Large intestine (tissue), 3 donors: ENCODE results near the gene PRDM15. TPM values are rescaled to one million over a fixed set of nuclear protein-coding genes. Genes with fewer than 3 reads are reported as not detected.

Experiments used
- DNase-seq, 2 donors: peaks; one replicate each; pipeline versions ENCODE4 v3.0.0 to v3.0.0-alpha.2; 2013
- H3K27ac ChIP-seq: one replicate; pipeline ENCODE4 v1.5.1; 2013; ENCODE audit warnings: low read length
- H3K27me3 ChIP-seq: 2 replicates; pipeline ENCODE4 v1.6.1; 2013; ENCODE audit warnings: low read length; ENCODE audit not compliant: control insufficient read depth, insufficient read depth
- H3K36me3 ChIP-seq: 2 replicates; pipeline ENCODE4 v1.6.1; 2013; ENCODE audit warnings: low read length; ENCODE audit not compliant: control insufficient read depth, insufficient read depth
- H3K4me1 ChIP-seq: one replicate; pipeline ENCODE4 v1.6.1; 2013; ENCODE audit warnings: low read length; ENCODE audit not compliant: control insufficient read depth, insufficient read depth
- H3K4me3 ChIP-seq: one replicate; pipeline ENCODE4 v1.5.1; 2013; ENCODE audit warnings: low read length
- H3K9me3 ChIP-seq: one replicate; pipeline ENCODE4 v1.6.1; 2013; ENCODE audit warnings: mild to moderate bottlenecking, low read depth, low read length, moderate library complexity; ENCODE audit not compliant: control insufficient read depth
- WGBS: methylation state at CpG from one replicate; pipeline ENCODE4 v1.1.5; 2013; ENCODE audit warnings: low lambda C conversion rate; ENCODE audit not compliant: insufficient coverage; 5-methylcytosine and 5-hydroxymethylcytosine counted together
- polyA plus RNA-seq: library from polyadenylated mRNA; unstranded; fragments of 120-200 nt; gene quantifications from one replicate; pipeline ENCODE4 v1.2.1, GENCODE V29; 2013

PRDM15 gene
- polyA plus RNA-seq, 1 donor, result 6.0 TPM

- no peak overlapping the region for H3K27ac ChIP-seq
- DNase-seq, result no peak
- H3K27me3 ChIP-seq, result no peaks in the 10 kb centered on the region
- H3K9me3 ChIP-seq, result peaks cover 18% of the 10 kb centered on the region
- 100% methylated on average over 1 of the region's 1 CpG for WGBS
- H3K36me3 ChIP-seq, result peaks cover 17% of the 10 kb centered on the region
- no peaks in the 10 kb centered on the region for H3K4me1 ChIP-seq
- H3K4me3 ChIP-seq, result no peak overlapping the region
Measured at GRCh38 chr21:41840880-41841279, 38.3 kb downstream of the PRDM15 start.

DNA sequence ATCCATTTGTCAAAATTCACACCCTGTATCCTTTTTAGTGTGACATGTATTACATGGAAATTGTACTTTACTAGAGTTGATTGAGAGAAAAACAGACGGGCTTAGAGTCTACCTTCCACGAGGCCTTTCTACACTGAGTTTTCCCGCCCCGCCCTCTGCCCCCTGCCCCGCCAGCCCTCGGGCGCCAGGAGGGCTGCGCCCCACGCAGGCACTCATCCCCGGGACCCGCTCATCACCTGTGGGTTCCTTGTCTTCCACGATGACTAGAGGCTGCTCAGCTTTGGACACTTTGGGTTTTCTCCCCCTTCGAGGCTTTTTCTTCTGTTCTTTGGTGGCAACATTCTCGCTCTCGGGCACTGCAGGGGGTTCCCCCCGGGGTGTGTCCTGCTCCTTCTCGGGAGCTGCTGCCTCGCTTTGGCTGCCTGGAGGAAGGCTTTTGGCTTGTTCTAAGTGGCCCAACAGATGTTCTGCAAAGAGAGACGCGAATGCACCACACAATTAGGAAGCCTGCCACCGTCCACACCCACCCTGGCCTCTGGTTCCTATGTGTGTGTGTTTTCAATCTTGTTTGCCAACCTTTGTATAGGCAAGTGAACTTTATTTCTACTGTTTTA lies 39.6 kb downstream of the PRDM15 start:
- no peaks in the 10 kb centered on the region for H3K4me1 ChIP-seq
- H3K9me3 ChIP-seq, result peaks cover 18% of the 10 kb centered on the region
- DNase-seq, result no peak
- H3K4me3 ChIP-seq, result no peak overlapping the region
- H3K27me3 ChIP-seq, result no peaks in the 10 kb centered on the region
- WGBS, result 100% methylated on average over 4 of the region's 21 CpGs
- H3K27ac ChIP-seq, result no peak overlapping the region
- peaks cover 28% of the 10 kb centered on the region for H3K36me3 ChIP-seq

- Histone ChIP-seq H3K4me1 (no peaks in the 10 kb centered on the region), H3K9me3 (peaks cover 18% of the 10 kb centered on the region), H3K27ac (no peak overlapping the region), H3K27me3 (no peaks in the 10 kb centered on the region), H3K36me3 (peaks cover 42% of the 10 kb centered on the region), H3K4me3 (no peak overlapping the region)
- no CpG with 5 or more reads among the region's 7 CpGs for WGBS
- DNase-seq, result no peak
Measured at GRCh38 chr21:41837756-41838297, 41.3 kb downstream of the PRDM15 start.

DNA sequence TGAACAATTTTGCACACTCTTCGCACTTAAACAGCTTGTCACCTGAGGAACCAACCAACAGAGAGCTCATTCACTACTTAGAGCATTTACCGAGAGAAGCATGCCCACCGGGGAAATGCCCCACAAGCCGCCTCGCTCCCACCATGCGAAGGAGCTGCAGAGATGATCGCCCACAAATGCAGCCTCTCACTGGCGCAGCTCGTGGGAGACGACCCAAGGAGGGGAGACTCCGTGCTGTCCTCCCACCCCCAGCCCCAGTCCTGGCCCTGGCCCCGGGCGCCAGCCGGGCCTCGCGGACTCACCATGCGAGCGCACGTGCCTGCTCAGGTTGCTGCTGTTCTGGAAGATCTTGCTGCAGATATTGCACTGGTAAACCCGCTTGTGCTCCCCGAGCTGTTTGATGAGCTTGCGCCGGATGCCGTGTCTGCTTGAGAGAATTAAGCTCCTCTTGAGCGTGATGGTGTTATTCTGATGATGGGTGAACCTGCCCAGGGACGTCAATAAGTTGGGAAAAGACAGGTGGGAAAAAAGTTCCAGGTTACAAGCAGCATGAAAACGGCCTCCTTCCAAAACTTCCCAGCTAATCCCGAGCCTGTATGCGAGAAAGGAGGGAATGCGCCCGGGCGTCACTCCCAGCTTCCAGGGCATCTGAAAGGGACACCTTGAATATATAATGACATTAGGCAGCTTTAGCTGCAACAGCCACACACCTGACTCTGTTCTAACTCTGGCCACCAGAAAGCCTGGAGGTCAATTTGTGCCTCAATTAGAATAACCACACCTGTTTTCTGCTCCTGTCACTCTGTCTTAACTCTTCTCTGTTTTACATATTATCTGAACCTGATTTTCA lies 42.8 kb downstream of the PRDM15 start:
- Histone ChIP-seq H3K4me1 (no peaks in the 10 kb centered on the region), H3K9me3 (peaks cover 12% of the 10 kb centered on the region), H3K4me3 (no peak overlapping the region), H3K27me3 (no peaks in the 10 kb centered on the region), H3K36me3 (peaks cover 42% of the 10 kb centered on the region), H3K27ac (no peak overlapping the region)
- WGBS, result 100% methylated on average over 3 of the region's 32 CpGs
- DNase-seq, result no peak

GRCh38 chr21:41835711-41836154 lies 43.4 kb downstream of the PRDM15 start:
- H3K4me3 ChIP-seq, result no peak overlapping the region
- DNase-seq, result no peak
- H3K9me3 ChIP-seq, result peaks cover 6% of the 10 kb centered on the region
- no peaks in the 10 kb centered on the region for H3K4me1 ChIP-seq
- no peak overlapping the region for H3K27ac ChIP-seq
- 100% methylated on average over 3 of the region's 10 CpGs for WGBS
- H3K27me3 ChIP-seq, result no peaks in the 10 kb centered on the region
- H3K36me3 ChIP-seq, result peaks cover 42% of the 10 kb centered on the region

DNA sequence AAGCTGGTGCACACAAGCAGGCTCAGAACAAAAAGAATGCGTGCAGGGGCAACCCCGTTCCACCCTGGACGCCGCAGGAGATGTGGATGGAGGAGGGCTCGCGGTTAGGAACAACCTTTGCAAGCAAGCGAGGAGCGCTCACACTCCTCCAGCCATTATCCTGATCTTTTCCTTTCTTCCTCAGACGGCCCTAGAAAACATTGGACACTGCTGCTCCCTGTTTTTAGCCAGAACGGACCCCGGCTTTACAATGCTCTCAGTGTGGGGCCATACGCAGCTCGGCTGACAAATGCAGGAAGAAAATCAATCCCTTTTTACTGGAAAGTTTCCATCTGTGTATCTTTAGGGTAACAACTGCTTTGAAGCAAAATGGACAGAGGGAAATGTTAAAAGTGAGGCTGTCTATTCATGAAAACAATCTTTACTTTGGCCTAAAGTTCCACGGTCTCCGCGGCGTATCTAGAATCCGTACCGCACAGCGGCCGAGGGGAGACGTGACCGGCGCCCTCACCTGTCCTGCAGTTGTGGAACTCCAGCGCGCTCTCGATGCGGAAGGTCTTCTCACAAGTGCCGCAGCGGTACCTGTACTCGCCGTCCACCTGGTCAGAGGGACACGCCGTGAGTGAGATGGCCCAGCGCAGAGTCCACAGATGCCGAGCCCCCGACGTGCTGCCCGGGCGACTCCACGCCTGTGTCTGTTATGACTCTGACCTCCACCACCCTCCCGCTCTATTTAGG lies 44.0 kb downstream of the PRDM15 start:
- WGBS, result 90% methylated on average over 4 of the region's 42 CpGs
- no peaks in the 10 kb centered on the region for H3K27me3 ChIP-seq
- peaks cover 3% of the 10 kb centered on the region for H3K9me3 ChIP-seq
- H3K4me3 ChIP-seq, result no peak overlapping the region
- no peaks in the 10 kb centered on the region for H3K4me1 ChIP-seq
- no peak overlapping the region for H3K27ac ChIP-seq
- H3K36me3 ChIP-seq, result peaks cover 42% of the 10 kb centered on the region
- DNase-seq, result no peak

- H3K36me3 ChIP-seq, result peaks cover 39% of the 10 kb centered on the region
- no CpG with 5 or more reads among the region's 25 CpGs for WGBS
- no peak overlapping the region for H3K27ac ChIP-seq
- H3K4me3 ChIP-seq, result no peak overlapping the region
- no peak for DNase-seq
- no peaks in the 10 kb centered on the region for H3K27me3 ChIP-seq
- H3K4me1 ChIP-seq, result no peaks in the 10 kb centered on the region
- peaks cover 5% of the 10 kb centered on the region for H3K9me3 ChIP-seq
Measured at GRCh38 chr21:41834252-41834925, 44.8 kb downstream of the PRDM15 start.

DNA sequence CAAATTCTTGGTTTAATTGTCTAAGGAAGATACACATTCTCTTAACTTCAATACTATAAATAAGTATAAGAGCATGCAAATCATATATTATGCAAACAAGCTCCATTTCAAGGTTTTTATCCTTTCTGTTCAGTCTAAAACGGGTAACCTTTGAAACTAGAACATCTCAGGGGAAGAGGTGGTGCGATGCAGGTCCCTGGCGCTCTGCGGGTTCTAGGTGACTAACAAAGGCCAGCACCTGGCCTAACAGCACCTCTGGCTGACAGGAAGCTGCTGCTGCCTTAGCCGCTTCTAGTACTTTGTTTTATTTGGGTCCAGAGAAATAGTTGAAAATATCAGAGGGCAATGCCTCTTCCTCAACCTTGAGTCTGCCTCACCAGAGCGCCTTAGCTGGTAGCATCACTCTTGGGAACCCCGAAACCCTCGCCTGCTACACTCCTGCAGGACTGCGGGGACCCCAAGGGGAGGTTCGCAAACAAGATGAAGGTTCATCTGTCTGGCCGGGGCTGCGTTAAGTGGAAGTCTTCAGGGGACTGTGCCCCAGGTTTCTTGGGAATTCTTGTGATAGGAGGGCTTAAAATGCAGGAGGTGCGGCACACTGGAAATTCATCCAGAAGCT lies 45.5 kb downstream of the PRDM15 start:
- 100% methylated on average over 2 of the region's 13 CpGs for WGBS
- peaks cover 36% of the 10 kb centered on the region for H3K36me3 ChIP-seq
- H3K27me3 ChIP-seq, result no peaks in the 10 kb centered on the region
- H3K4me3 ChIP-seq, result no peak overlapping the region
- H3K27ac ChIP-seq, result no peak overlapping the region
- DNase-seq, result no peak
- peaks cover 5% of the 10 kb centered on the region for H3K9me3 ChIP-seq
- H3K4me1 ChIP-seq, result no peaks in the 10 kb centered on the region

- no peak overlapping the region for H3K4me3 ChIP-seq
- H3K36me3 ChIP-seq, result peaks cover 35% of the 10 kb centered on the region
- no peaks in the 10 kb centered on the region for H3K27me3 ChIP-seq
- peaks cover 5% of the 10 kb centered on the region for H3K9me3 ChIP-seq
- 100% methylated on average over 1 of the region's 17 CpGs for WGBS
- DNase-seq, result no peak
- H3K27ac ChIP-seq, result no peak overlapping the region
- no peaks in the 10 kb centered on the region for H3K4me1 ChIP-seq
Measured at GRCh38 chr21:41832596-41833496, 46.3 kb downstream of the PRDM15 start.
